Astrocyte (in vitro differentiated cells and primary cell): Measurements from ENCODE around the gene NSD1. TPM values are rescaled to one million over a fixed set of nuclear protein-coding genes. Genes with fewer than 3 reads are reported as not detected.

ENCODE experiments used
- DNase-seq: peaks from one replicate; pipeline ENCODE4 v3.0.0-alpha.2; 2010; ENCODE audit warnings: low read depth
- FAIRE-seq: peaks from 2 replicates; lab custom pipeline; 2011; peaks lifted over from hg19 to GRCh38; lab: Jason Lieb, UNC
- H2AFZ ChIP-seq: 2 replicates; pipeline ENCODE4 v1.6.0; 2012; ENCODE audit warnings: low read depth, low read length, inconsistent platforms
- H3K27ac ChIP-seq: 2 replicates; pipeline ENCODE4 v1.5.1; 2011; ENCODE audit warnings: low read depth, low read length, inconsistent platforms
- H3K27me3 ChIP-seq: 2 replicates; pipeline ENCODE4 v1.6.0; 2011; ENCODE audit warnings: low read length, inconsistent platforms; ENCODE audit not compliant: insufficient read depth
- H3K36me3 ChIP-seq: 2 replicates; pipeline ENCODE4 v1.5.1; 2011; ENCODE audit warnings: low read length, inconsistent platforms; ENCODE audit not compliant: insufficient read depth
- H3K4me1 ChIP-seq: 2 replicates; pipeline ENCODE4 v1.5.1; 2011; ENCODE audit warnings: low read length, inconsistent platforms; ENCODE audit not compliant: insufficient read depth
- H3K4me2 ChIP-seq: 2 replicates; pipeline ENCODE4 v1.6.0; 2012; ENCODE audit warnings: low read length, inconsistent platforms
- H3K4me3 ChIP-seq: 2 replicates; pipeline ENCODE4 v1.5.1; 2011; ENCODE audit warnings: low read depth, mild to moderate bottlenecking, low read length, inconsistent platforms; ENCODE audit not compliant: insufficient read depth
- H3K79me2 ChIP-seq: 2 replicates; pipeline ENCODE4 v1.6.0; 2012; ENCODE audit warnings: mild to moderate bottlenecking, low read length, inconsistent platforms; ENCODE audit not compliant: insufficient read depth
- H3K9ac ChIP-seq: 2 replicates; pipeline ENCODE4 v1.6.0; 2012; ENCODE audit warnings: mild to moderate bottlenecking, low read length, inconsistent platforms
- H3K9me3 ChIP-seq: 2 replicates; pipeline ENCODE4 v1.5.1; 2012; ENCODE audit warnings: low read depth, mild to moderate bottlenecking, low read length, inconsistent platforms; ENCODE audit not compliant: insufficient read depth
- H4K20me1 ChIP-seq: 2 replicates; pipeline ENCODE4 v1.6.0; 2012; ENCODE audit warnings: low read length, inconsistent platforms; ENCODE audit not compliant: insufficient read depth
- H3K27ac Mint-ChIP-seq: one replicate; pipeline ENCODE4 v1.8.0; 2021; ENCODE audit warnings: mild to moderate bottlenecking, mixed read lengths; ENCODE audit not compliant: unreplicated experiment
- H3K27me3 Mint-ChIP-seq: one replicate; pipeline ENCODE4 v1.8.0; 2021; ENCODE audit warnings: low read depth, mixed read lengths; ENCODE audit not compliant: unreplicated experiment
- H3K36me3 Mint-ChIP-seq: one replicate; pipeline ENCODE4 v1.8.0; 2021; ENCODE audit warnings: low read depth, mixed read lengths; ENCODE audit not compliant: unreplicated experiment
- H3K4me1 Mint-ChIP-seq: one replicate; pipeline ENCODE4 v1.8.0; 2021; ENCODE audit warnings: low read depth, mixed read lengths; ENCODE audit not compliant: unreplicated experiment
- H3K4me3 Mint-ChIP-seq: one replicate; pipeline ENCODE4 v1.8.0; 2021; ENCODE audit warnings: mild to moderate bottlenecking, moderate library complexity, mixed read lengths; ENCODE audit not compliant: unreplicated experiment
- H3K9me3 Mint-ChIP-seq: one replicate; pipeline ENCODE4 v1.8.0; 2021; ENCODE audit warnings: mild to moderate bottlenecking, mixed read lengths; ENCODE audit not compliant: unreplicated experiment
- CTCF ChIP-seq: IDR thresholded peaks from 2 replicates; pipeline ENCODE4 v1.5.1; 2011; ENCODE audit warnings: low read depth, mild to moderate bottlenecking, inconsistent platforms, low read length, moderate library complexity; ENCODE audit not compliant: insufficient read depth
- EZH2 ChIP-seq: IDR thresholded peaks from 2 replicates; pipeline ENCODE4 v1.6.1; 2012; ENCODE audit warnings: mild to moderate bottlenecking, low read length, inconsistent platforms; ENCODE audit not compliant: insufficient read depth
- total RNA-seq: library from RNA; stranded (reverse); gene quantifications from 2 replicates; pipeline ENCODE4 v1.2.1, GENCODE V29; 2021

NSD1 gene
- total RNA-seq, 1 donor from 2014 or later, result 71.9 TPM

GRCh38 chr5:177299697-177300096 lies 166.1 kb downstream of the NSD1 start:
- H2AFZ ChIP-seq, result no peak overlapping the region
- no peak overlapping the region for H3K27ac ChIP-seq
- H3K9me3 ChIP-seq, result no peaks in the 10 kb centered on the region
- DNase-seq, result no peak
- peaks cover 50% of the 10 kb centered on the region for H4K20me1 ChIP-seq
- H3K9ac ChIP-seq, result no peak overlapping the region
- peaks cover 38% of the 10 kb centered on the region for H3K79me2 ChIP-seq
- Mint-ChIP-seq H3K27ac (peak overlapping the region; percentile 69), H3K4me1 (peaks cover 19% of the 10 kb centered on the region), H3K9me3 (no peaks in the 10 kb centered on the region), H3K27me3 (no peaks in the 10 kb centered on the region), H3K4me3 (peak overlapping the region; percentile 35), H3K36me3 (peaks cover 25% of the 10 kb centered on the region)
- FAIRE-seq, result no peak
- H3K4me2 ChIP-seq, result no peak overlapping the region
- H3K36me3 ChIP-seq, result peaks cover 35% of the 10 kb centered on the region
- H3K27me3 ChIP-seq, result no peaks in the 10 kb centered on the region
- peaks cover 29% of the 10 kb centered on the region for H3K4me1 ChIP-seq
- no peak overlapping the region for H3K4me3 ChIP-seq
- no peak for TF ChIP-seq CTCF
- TF ChIP-seq EZH2, result no peak

- H3K27ac ChIP-seq, result peak overlapping the region; percentile 23
- H3K9ac ChIP-seq, result peak overlapping the region; percentile 4
- H3K4me3 Mint-ChIP-seq, result peak overlapping the region; percentile 69
Measured at GRCh38 chr5:177300236-177300880, 166.8 kb downstream of the NSD1 start.

More at GRCh38 chr5:177300236-177300880, 166.8 kb downstream of the NSD1 start:
- H3K27ac Mint-ChIP-seq, result peak overlapping the region; percentile 96
- no peaks in the 10 kb centered on the region for H3K9me3 Mint-ChIP-seq
- DNase-seq, result peak; percentile 71
- H3K36me3 ChIP-seq, result peaks cover 29% of the 10 kb centered on the region
- no peaks in the 10 kb centered on the region for H3K27me3 Mint-ChIP-seq
- H3K36me3 Mint-ChIP-seq, result peaks cover 26% of the 10 kb centered on the region
- peaks cover 57% of the 10 kb centered on the region for H4K20me1 ChIP-seq
- no peaks in the 10 kb centered on the region for H3K27me3 ChIP-seq
- no peak overlapping the region for H3K4me3 ChIP-seq
- no peaks in the 10 kb centered on the region for H3K9me3 ChIP-seq
- H3K4me1 ChIP-seq, result peaks cover 35% of the 10 kb centered on the region
- H3K4me2 ChIP-seq, result peak overlapping the region; percentile 52
- H3K79me2 ChIP-seq, result peaks cover 45% of the 10 kb centered on the region
- peaks cover 24% of the 10 kb centered on the region for H3K4me1 Mint-ChIP-seq
- no peak for FAIRE-seq
- H2AFZ ChIP-seq, result no peak overlapping the region
- no peak for TF ChIP-seq EZH2
- no peak for TF ChIP-seq CTCF
